A673 (cell line): ENCODE results near the gene CSTF1. TPM values are rescaled to one million over a fixed set of nuclear protein-coding genes. Genes with fewer than 3 reads are reported as not detected.

ENCODE experiments used
- BruUV-seq: library from RNA; stranded (reverse); fragments of 400-500 nt; replicated peaks from 2 replicates; lab custom pipeline; 2021; lab: Mats Ljungman, UMichigan
- CTCF ChIA-PET: fragments of 300-600 bp; sonication (Branson Sonifier 250); formaldehyde crosslinking; loops from one replicate; lab custom pipeline; 2022; ENCODE audit warnings: antibody characterized with exemption; lab: Charles Lee
- POLR2A ChIA-PET: fragments of 300-600 bp; sonication (Branson Sonifier 250); formaldehyde crosslinking; loops from one replicate; lab custom pipeline; 2022; ENCODE audit warnings: antibody characterized with exemption; ENCODE audit not compliant: low non-redundant PET; lab: Charles Lee
- DNase-seq: peaks from one replicate; pipeline ENCODE4 v3.0.0-alpha.2; 2015; ENCODE audit warnings: low spot score
- H3K27ac ChIP-seq: fragments of 200-600 bp; sonication (generic); 2 replicates; pipeline ENCODE4 v1.5.1; 2016; ENCODE audit warnings: mixed run types, low read depth, mild to moderate bottlenecking, mixed read lengths, antibody characterized with exemption, low read length; ENCODE audit not compliant: poor library complexity, severe bottlenecking
- H3K27me3 ChIP-seq: fragments of 200-600 bp; sonication (generic); replicated peaks from 2 replicates; pipeline ENCODE4 v1.6.1; 2017; ENCODE audit warnings: mixed run types, low read depth, mild to moderate bottlenecking, mixed read lengths, antibody characterized with exemption, low read length; ENCODE audit not compliant: insufficient read depth, poor library complexity
- H3K36me3 ChIP-seq: fragments of 200-600 bp; sonication (generic); 2 replicates; pipeline ENCODE4 v1.6.1; 2016; ENCODE audit warnings: mixed run types, mild to moderate bottlenecking, mixed read lengths, antibody characterized with exemption, low read length; ENCODE audit not compliant: insufficient read depth, poor library complexity, severe bottlenecking
- H3K4me1 ChIP-seq: fragments of 200-600 bp; sonication (generic); 2 replicates; pipeline ENCODE4 v1.6.1; 2017; ENCODE audit warnings: mixed run types, mild to moderate bottlenecking, mixed read lengths, antibody characterized with exemption, low read length; ENCODE audit not compliant: insufficient read depth, poor library complexity, severe bottlenecking
- H3K4me3 ChIP-seq: fragments of 200-600 bp; sonication (generic); 2 replicates; pipeline ENCODE4 v1.5.1; 2016; ENCODE audit warnings: low read depth, mixed run types, mild to moderate bottlenecking, mixed read lengths, low read length; ENCODE audit not compliant: poor library complexity, severe bottlenecking
- H3K9me3 ChIP-seq: fragments of 200-600 bp; sonication (generic); 2 replicates; pipeline ENCODE4 v1.6.1; 2016; ENCODE audit warnings: mixed run types, low read depth, mild to moderate bottlenecking, mixed read lengths, antibody characterized with exemption, low read length; ENCODE audit not compliant: poor library complexity, severe bottlenecking
- CTCF ChIP-seq: fragments of 300-800, 200-600 bp; sonication (generic); conservative IDR thresholded peaks from 2 replicates; pipeline ENCODE4 v1.5.1; 2017; ENCODE audit warnings: low read depth, mild to moderate bottlenecking, antibody characterized with exemption, low read length, moderate library complexity, mixed read lengths
- EZH2 ChIP-seq: fragments of 200-600 bp; sonication (generic); IDR thresholded peaks from 2 replicates; pipeline ENCODE4 v1.6.1; 2017; ENCODE audit warnings: borderline replicate concordance, low read depth, mild to moderate bottlenecking, mixed read lengths, antibody characterized with exemption, low read length; ENCODE audit not compliant: poor library complexity, severe bottlenecking
- intact Hi-C: fragments of 100-400 bp; cut with micrococcal nuclease; formaldehyde crosslinking; loops from one replicate; pipeline ENCODE4 v1.10.0; 2022; ENCODE audit not compliant: unreplicated experiment
- total RNA-seq: library from RNA; stranded (reverse); gene quantifications from 2 replicates; pipeline ENCODE4 v1.2.3, GENCODE V29; 2021

Gene CSTF1
- total RNA-seq, 1 experiment from 2014 or later: 58.2 TPM

- no peak overlapping the region for H3K27ac ChIP-seq
- intact Hi-C loops: no loop called here
- CTCF ChIA-PET: no interaction called here
- H3K27me3 ChIP-seq: no peaks in the 10 kb centered on the region
- DNase-seq: no peak
- POLR2A ChIA-PET: no interaction called here
- TF ChIP-seq CTCF: no peak
- no peak for TF ChIP-seq EZH2
- H3K4me3 ChIP-seq: no peak overlapping the region
- BruUV-seq: no TSS peak
- H3K9me3 ChIP-seq: no peaks in the 10 kb centered on the region
- no peaks in the 10 kb centered on the region for H3K4me1 ChIP-seq
- H3K36me3 ChIP-seq: no peaks in the 10 kb centered on the region
Measured at GRCh38 chr20:56353356-56353755, 39.1 kb upstream of the CSTF1 start.

- BruUV-seq: no TSS peak
- Histone ChIP-seq H3K4me3 (peak overlapping the region; percentile 77), H3K27ac (no peak overlapping the region), H3K36me3 (no peaks in the 10 kb centered on the region), H3K27me3 (no peaks in the 10 kb centered on the region), H3K9me3 (no peaks in the 10 kb centered on the region), H3K4me1 (no peaks in the 10 kb centered on the region)
- TF ChIP-seq CTCF: no peak
- peak; percentile 9 for DNase-seq
- ChIA-PET CTCF (interaction anchor here (0.5 to 0.6 kb wide), 2 partner anchors 16 to 34 kb away, joined by 3 to 5 read pairs; partner anchors contain the start of genes AURKA and CSTF1), POLR2A (no interaction called here)
- intact Hi-C loops: no loop called here
Measured at GRCh38 chr20:56358070-56358469, 34.4 kb upstream of the CSTF1 start.

DNA sequence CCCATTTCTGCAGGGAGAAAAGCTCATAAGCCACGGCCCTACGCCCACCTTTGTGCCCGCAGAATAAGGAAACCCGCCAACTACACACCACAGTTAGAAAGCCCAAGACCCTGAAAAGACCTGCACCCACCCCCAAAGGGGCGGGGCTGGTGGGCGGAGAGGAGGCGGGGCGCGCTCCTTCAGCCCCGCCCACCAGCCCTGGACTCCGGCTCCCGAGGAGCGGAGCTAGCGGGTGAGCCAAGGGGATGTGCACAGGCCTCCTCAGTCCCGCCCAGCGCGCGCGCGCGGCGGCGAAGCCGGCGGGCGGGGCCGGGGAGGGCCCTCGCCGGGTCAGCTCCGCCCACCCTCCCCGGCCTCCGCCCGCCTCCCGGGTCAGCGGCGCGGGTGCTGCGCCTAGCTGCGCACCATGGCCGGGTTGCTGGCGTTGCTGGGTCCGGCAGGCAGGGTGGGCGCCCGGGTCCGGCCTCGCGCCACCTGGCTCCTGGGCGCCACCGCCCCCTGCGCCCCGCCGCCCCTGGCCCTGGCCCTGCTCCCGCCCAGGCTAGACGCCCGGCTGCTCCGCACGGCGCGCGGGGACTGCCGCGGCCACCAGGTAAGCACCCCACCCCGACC, 33.7 kb upstream of the CSTF1 start, which contains the start of gene FAM210B:
TSS of gene FAM210B (plus strand) at position 375 of the 612 bp plus-strand sequence. CDS start at position 407, 32 bp downstream.
- no peaks in the 10 kb centered on the region for H3K27me3 ChIP-seq
- no peak within 1 kb of the TSS for H3K27ac ChIP-seq
- H3K36me3 ChIP-seq: no peaks in the 10 kb centered on the region
- DNase-seq: peak; percentile 93
- ChIA-PET POLR2A (interaction anchor here (0.5 kb wide), 1 partner anchor 23 kb away, joined by 4 read pairs; no protein-coding TSS in a partner anchor), CTCF (interaction anchor here (0.6 kb wide), 1 partner anchor 34 kb away, joined by 5 read pairs; the partner anchor contains the start of genes AURKA and CSTF1)
- intact Hi-C loops: no loop called here
- BruUV-seq: no TSS peak
- no peak for TF ChIP-seq EZH2
- no peaks in the 10 kb centered on the region for H3K4me1 ChIP-seq
- H3K4me3 ChIP-seq: peak within 1 kb of the TSS; percentile 77
- no peaks in the 10 kb centered on the region for H3K9me3 ChIP-seq
